Measurements from ENCODE around the gene HSBP1. TPM values are rescaled to one million over a fixed set of nuclear protein-coding genes. Genes with fewer than 3 reads are reported as not detected.

Gene HSBP1
- total RNA-seq, 1 experiment from 2014 or later = 197 TPM

DNA sequence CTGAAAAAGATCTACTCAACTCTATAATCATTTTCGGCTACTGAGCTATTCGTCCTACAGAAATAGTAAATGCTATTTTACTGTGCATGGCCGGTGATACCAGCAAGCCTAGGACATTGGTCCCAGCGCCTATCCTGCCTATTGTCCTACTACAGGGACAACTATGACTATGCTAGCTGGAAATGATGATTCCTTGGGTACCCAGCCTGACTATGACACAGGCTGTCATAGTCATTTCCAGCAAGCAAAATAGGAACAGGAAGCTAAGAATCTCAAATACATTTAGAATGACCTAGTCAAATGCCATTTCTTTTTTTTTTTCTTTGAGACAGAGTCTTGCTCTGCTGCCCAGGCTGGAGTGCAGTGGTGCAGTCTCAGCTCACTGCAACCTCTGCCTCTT is 33.7 kb upstream of the HSBP1 start:
- Mint-ChIP-seq H3K4me1 (peaks cover 38% of the 10 kb centered on the region), H3K4me3 (no peak overlapping the region), H3K9me3 (0 out of 2 replicates have a peak, but pooled peaks cover 7% of the 10 kb centered on the region), H3K27ac (no peak overlapping the region), H3K27me3 (ENCODE audit: low read depth) (no peaks in the 10 kb centered on the region; the same call in 1 of the 2 replicates), H3K36me3 (no peaks in the 10 kb centered on the region)
- no peak for TF ChIP-seq EMX1 (CRISPR knock-in tag; IDR thresholded peaks at IDR 0.05)
- TF ChIP-seq FOXP1 (CRISPR knock-in tag; IDR thresholded peaks at IDR 0.05; ENCODE audit: borderline replicate concordance) = no peak
- no peak for TF ChIP-seq IRF2 (CRISPR knock-in tag; IDR thresholded peaks at IDR 0.05; ENCODE audit: borderline replicate concordance, low read depth)
- no peak for TF ChIP-seq ZNF219 (CRISPR knock-in tag; IDR thresholded peaks at IDR 0.05; ENCODE audit: borderline replicate concordance)
- no peak for TF ChIP-seq ZNF121 (CRISPR knock-in tag; IDR thresholded peaks at IDR 0.05)
- TF ChIP-seq SMAD3 (CRISPR knock-in tag; IDR thresholded peaks at IDR 0.05; ENCODE audit: borderline replicate concordance) = no peak
- no peak for TF ChIP-seq RELA (CRISPR knock-in tag; IDR thresholded peaks at IDR 0.05; ENCODE audit: borderline replicate concordance)
- TF ChIP-seq, protein P1, sequence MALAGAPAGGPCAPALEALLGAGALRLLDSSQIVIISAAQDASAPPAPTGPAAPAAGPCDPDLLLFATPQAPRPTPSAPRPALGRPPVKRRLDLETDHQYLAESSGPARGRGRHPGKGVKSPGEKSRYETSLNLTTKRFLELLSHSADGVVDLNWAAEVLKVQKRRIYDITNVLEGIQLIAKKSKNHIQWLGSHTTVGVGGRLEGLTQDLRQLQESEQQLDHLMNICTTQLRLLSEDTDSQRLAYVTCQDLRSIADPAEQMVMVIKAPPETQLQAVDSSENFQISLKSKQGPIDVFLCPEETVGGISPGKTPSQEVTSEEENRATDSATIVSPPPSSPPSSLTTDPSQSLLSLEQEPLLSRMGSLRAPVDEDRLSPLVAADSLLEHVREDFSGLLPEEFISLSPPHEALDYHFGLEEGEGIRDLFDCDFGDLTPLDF (CRISPR knock-in tag; IDR thresholded peaks at IDR 0.05) = no peak
- TF ChIP-seq, protein P2, sequence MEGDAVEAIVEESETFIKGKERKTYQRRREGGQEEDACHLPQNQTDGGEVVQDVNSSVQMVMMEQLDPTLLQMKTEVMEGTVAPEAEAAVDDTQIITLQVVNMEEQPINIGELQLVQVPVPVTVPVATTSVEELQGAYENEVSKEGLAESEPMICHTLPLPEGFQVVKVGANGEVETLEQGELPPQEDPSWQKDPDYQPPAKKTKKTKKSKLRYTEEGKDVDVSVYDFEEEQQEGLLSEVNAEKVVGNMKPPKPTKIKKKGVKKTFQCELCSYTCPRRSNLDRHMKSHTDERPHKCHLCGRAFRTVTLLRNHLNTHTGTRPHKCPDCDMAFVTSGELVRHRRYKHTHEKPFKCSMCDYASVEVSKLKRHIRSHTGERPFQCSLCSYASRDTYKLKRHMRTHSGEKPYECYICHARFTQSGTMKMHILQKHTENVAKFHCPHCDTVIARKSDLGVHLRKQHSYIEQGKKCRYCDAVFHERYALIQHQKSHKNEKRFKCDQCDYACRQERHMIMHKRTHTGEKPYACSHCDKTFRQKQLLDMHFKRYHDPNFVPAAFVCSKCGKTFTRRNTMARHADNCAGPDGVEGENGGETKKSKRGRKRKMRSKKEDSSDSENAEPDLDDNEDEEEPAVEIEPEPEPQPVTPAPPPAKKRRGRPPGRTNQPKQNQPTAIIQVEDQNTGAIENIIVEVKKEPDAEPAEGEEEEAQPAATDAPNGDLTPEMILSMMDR (IDR thresholded peaks at IDR 0.05) = no peak
- no peak for TF ChIP-seq ZMAT4 (CRISPR knock-in tag; IDR thresholded peaks at IDR 0.05)
- TF ChIP-seq TEAD4 (CRISPR knock-in tag; IDR thresholded peaks at IDR 0.05) = no peak
- TF ChIP-seq SOX15 (CRISPR knock-in tag; IDR thresholded peaks at IDR 0.05) = no peak
- no peak for TF ChIP-seq MXD4 (CRISPR knock-in tag; IDR thresholded peaks at IDR 0.05; ENCODE audit: borderline replicate concordance)
- no peak for TF ChIP-seq TEAD1 (CRISPR knock-in tag; IDR thresholded peaks at IDR 0.05)
- no peak for TF ChIP-seq HMGA2 (CRISPR knock-in tag; IDR thresholded peaks at IDR 0.05)
- TF ChIP-seq, protein P3, sequence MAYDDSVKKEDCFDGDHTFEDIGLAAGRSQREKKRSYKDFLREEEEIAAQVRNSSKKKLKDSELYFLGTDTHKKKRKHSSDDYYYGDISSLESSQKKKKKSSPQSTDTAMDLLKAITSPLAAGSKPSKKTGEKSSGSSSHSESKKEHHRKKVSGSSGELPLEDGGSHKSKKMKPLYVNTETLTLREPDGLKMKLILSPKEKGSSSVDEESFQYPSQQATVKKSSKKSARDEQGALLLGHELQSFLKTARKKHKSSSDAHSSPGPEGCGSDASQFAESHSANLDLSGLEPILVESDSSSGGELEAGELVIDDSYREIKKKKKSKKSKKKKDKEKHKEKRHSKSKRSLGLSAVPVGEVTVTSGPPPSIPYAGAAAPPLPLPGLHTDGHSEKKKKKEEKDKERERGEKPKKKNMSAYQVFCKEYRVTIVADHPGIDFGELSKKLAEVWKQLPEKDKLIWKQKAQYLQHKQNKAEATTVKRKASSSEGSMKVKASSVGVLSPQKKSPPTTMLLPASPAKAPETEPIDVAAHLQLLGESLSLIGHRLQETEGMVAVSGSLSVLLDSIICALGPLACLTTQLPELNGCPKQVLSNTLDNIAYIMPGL (CRISPR knock-in tag; IDR thresholded peaks at IDR 0.05) = no peak
- TF ChIP-seq ZNF671 (CRISPR knock-in tag; IDR thresholded peaks at IDR 0.05) = no peak
- no peak for TF ChIP-seq ZNF425 (CRISPR knock-in tag; conservative IDR thresholded peaks at IDR 0.05)
- no peak for TF ChIP-seq NFATC4 (CRISPR knock-in tag; IDR thresholded peaks at IDR 0.05)
- no peak for TF ChIP-seq ELF4 (CRISPR knock-in tag; IDR thresholded peaks at IDR 0.05; ENCODE audit: low read depth)
- no peak for ATAC-seq
- CTCF ChIA-PET = interaction anchor here (1.8 kb wide), 1 partner anchor 57 kb away, joined by 4 read pairs; no protein-coding TSS in a partner anchor
- DNase-seq (ENCODE audit: low spot score) = no peak
- POLR2A ChIA-PET = no interaction called here

GRCh38 chr16:83776944-83777343 is 30.8 kb upstream of the HSBP1 start:
- CTCF ChIA-PET = no interaction called here
- POLR2A ChIA-PET = no interaction called here
- peaks cover 12% of the 10 kb centered on the region for H3K4me1 Mint-ChIP-seq

More at GRCh38 chr16:83776944-83777343, 30.8 kb upstream of the HSBP1 start:
- no peak overlapping the region for H3K4me3 Mint-ChIP-seq
- H3K36me3 Mint-ChIP-seq = no peaks in the 10 kb centered on the region
- H3K9me3 Mint-ChIP-seq = no peaks in the 10 kb centered on the region
- ATAC-seq (no peak), DNase-seq (ENCODE audit: low spot score) (no peak)
- no peaks in the 10 kb centered on the region for H3K27me3 Mint-ChIP-seq (ENCODE audit: low read depth)
- H3K27ac Mint-ChIP-seq = no peak overlapping the region
- no peak for TF ChIP-seq JUN (CRISPR knock-in tag; IDR thresholded peaks at IDR 0.05)
- no peak for TF ChIP-seq EMX1 (CRISPR knock-in tag; IDR thresholded peaks at IDR 0.05)
- TF ChIP-seq KAT7 (CRISPR knock-in tag; IDR thresholded peaks at IDR 0.05; ENCODE audit: borderline replicate concordance) = no peak
- TF ChIP-seq FOXP1 (CRISPR knock-in tag; IDR thresholded peaks at IDR 0.05; ENCODE audit: borderline replicate concordance) = no peak
- TF ChIP-seq, protein P4, sequence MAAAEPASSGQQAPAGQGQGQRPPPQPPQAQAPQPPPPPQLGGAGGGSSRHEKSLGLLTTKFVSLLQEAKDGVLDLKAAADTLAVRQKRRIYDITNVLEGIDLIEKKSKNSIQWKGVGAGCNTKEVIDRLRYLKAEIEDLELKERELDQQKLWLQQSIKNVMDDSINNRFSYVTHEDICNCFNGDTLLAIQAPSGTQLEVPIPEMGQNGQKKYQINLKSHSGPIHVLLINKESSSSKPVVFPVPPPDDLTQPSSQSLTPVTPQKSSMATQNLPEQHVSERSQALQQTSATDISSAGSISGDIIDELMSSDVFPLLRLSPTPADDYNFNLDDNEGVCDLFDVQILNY (CRISPR knock-in tag; IDR thresholded peaks at IDR 0.05) = no peak
- TF ChIP-seq, protein P5, sequence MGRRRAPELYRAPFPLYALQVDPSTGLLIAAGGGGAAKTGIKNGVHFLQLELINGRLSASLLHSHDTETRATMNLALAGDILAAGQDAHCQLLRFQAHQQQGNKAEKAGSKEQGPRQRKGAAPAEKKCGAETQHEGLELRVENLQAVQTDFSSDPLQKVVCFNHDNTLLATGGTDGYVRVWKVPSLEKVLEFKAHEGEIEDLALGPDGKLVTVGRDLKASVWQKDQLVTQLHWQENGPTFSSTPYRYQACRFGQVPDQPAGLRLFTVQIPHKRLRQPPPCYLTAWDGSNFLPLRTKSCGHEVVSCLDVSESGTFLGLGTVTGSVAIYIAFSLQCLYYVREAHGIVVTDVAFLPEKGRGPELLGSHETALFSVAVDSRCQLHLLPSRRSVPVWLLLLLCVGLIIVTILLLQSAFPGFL (CRISPR knock-in tag; IDR thresholded peaks at IDR 0.05; ENCODE audit: borderline replicate concordance) = no peak
- no peak for TF ChIP-seq ZMAT4 (CRISPR knock-in tag; IDR thresholded peaks at IDR 0.05)

All from WTC11 (cell line).